Hepatic stellate cell (primary cell): ENCODE data around the gene SETBP1.

ENCODE experiments used
- DNase-seq: peaks from one replicate; pipeline ENCODE4 v3.0.0; 2011; ENCODE audit warnings: low spot score

SETBP1 gene

DNA sequence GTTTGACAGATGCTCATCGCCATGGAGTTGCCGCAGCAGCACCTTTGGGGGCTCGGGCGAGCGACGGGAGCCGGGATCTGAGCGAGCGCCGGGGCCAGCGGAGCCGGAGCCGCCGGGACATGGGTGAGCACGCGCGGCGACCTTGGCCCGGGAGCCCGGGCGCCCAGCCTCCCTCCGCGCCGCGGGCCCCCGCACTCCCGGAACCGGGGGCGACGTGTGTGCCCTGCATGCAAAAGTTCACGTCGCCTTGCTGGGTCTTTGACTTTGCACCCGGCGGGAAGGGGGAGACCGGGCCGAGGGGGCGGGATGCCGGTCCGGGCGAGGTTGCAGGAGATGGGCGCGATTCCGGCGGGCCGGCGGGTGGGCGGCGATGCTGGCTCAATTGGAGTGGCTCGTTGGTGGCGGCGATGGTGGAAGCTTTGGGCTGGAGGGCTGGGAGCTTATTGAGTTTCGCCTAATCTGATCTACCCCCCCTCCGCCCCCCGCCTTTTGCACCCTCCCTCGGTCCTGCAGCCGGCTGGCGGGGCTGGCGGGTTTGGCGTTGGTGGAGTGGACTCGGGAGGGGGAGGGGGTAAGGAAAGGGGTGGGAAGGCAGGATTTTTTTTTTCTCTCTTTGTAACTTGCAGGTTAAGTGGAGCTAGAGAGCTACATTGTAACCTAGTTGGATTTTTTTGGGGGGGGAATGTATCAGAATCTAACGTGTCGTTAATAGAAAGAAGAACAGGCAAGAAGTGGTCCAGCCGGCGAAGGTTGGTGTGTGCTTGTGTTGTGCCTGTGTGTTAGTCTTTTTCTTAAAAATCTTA, at the start of gene SETBP1:
Gene SETBP1 (plus strand): TSS at position 616 of the 803 bp plus-strand sequence. CDS start 20,459 bp downstream, outside the sequence.
- peak; percentile 24 for DNase-seq

DNA sequence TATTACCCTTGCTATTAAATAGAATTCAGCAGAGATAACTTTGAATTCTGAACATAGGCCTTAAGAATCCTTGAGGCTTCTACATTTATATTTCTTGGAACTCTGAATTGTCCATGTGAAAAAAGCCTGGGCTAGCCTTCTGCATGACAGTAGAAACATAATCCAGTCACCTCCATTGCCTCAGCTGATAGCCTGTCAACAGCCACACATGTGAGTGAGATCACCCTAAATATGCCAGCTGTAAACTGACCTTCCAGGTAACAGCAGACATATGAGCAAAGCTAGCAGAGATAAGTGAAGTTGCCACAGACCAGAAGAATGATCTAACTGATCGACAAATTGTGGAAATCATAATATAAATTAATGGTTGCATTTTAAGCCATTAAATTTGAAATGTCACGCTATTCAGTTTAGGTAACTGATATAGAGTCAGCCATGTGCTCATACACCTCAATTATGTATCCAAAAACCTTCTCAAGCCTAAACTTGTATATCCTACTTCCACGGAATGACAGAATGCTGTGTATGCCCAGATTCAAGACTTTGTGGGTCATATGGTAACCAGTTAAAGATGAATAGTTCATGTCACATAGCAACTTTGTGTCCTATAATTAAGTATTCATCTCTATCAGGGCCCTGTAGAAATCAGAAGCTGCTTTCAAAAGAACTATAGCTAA, 48.1 kb upstream of the SETBP1 start:
- DNase-seq, result no peak

DNA sequence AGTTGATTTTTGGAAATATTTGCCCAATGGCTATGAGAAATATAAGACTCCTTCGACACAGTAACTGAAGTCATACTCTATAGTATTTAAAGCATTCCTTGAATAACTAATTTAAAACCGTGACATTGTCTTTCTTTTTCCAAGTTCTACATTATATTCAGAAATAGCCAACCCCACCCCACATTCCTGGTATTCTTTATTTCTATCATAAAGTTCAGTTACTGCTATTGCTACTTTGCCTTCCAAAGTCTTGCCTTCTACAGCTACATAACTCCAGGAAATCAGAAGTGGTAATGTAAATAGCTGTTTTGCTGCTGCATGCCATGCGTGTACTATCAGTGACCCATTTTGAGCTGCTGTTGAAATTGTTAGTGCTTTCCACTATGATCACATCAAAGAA, 45.1 kb upstream of the SETBP1 start:
- DNase-seq, result no peak

DNA sequence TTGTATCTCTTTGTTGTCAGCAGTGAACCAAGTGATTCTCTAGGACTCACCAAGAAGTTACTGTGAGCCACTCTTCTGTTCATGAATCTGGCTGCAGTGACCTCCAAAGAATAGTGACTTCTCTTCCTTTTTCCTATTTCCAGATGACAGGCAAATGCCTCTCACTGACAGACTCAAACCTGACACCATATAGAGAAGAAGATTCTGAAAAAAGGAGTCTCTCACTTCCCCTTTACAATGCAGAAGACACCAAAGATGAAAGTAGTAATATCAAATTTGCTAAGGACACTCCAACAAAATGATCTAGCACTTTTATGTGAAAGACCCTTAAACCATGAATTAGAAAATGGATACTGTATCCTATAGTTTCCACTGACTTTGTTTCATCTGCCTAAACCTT, 44.4 kb upstream of the SETBP1 start:
- no peak for DNase-seq

DNA sequence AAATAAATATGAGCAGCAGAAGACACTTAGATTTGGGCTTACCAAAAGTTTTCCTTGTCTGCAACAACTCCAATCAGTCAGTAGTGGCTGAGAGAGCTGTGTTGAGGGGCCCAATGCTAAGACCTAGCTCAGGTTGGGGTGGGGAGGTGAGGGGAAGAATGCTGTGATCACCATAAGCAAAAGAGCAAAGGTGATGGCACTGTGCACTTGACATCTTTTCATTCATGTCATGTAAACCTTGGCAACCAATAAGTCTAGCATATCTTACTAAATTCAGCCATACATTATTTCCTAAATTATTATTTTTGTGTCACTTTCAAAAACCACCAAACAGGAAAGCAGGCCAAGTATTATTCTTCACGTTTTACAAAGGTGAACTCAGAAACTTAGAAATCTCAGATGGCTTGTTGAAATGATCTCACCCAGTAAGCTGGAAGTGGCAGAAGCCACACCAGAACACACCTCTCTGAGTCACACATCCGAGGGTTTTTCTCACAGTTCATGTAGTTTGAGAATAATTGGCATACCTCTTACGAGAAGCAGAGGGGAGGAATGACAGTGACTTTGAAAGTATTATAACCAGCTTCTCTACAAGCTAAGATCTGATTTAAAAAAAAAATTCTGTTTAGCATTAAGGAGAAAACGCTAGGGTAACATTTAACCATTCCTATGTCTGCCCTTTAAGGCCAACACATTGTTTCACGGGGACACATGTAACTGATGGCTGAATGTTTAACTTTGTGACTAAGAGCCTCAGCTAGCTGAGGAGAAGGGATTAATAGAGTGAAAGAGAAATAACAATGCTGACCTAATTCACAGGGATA, 43.3 kb upstream of the SETBP1 start:
- no peak for DNase-seq

DNA sequence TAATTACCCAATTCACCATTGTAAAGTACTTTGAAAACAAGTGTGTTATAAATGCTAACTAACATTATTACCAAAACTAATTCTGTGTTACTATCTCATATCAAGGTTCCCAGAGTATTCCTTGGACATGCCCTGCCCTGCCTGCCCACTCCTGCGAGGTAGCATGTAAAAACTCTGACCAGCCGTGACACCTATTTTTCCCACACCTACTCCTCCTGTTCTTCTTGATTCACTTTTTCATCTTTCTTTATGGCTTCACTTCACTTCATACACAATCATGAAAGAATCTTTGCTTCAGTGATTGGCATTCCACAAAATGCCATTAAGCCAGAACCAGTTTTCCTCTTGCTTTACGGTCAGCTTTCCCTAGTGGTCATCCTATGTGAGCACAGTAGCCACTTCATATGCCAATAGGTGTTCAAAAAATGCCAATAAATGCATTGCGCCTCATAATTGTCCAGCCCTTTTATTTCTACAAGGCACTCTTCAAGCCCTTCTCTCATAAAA, 42.6 kb upstream of the SETBP1 start:
- no peak for DNase-seq

DNA sequence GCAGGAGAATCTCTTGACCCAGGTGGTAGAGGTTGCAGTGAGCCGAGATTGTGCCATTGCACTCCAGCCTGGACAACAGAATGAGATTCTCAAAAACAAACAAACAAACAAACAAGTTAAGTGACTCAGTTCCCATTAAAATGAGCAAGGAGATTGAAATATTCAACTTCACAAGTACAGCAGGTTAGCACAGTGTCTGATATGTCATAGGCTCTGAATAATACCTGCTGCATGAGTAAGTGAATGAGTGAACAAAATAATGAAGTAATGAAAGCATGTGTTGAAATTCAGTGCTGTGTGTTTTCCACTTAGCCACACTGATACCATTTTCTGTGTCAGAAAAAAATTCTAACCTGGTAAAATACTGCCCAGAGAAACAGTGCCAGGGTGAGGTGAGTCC, 41.9 kb upstream of the SETBP1 start:
- DNase-seq, result no peak

DNA sequence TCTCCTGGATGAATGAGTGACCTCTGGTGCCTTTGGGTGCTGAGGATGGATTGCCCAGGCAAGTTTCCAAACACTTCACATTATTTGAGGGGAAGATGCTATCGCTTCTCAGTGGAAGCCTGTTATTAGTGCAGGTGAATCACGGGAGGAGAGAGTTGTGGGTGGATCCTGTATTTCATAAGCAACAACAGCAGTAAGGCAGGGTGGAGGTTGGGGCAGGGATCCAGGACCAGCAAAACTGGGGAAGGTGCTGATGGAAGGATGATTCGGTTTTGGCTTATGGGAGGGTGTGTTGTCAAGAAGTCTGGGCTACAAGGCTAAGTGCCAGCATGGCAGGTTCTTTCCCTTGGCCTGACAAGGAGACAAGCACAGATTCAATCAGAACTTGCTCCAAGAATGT, 37.7 kb upstream of the SETBP1 start:
- no peak for DNase-seq

DNA sequence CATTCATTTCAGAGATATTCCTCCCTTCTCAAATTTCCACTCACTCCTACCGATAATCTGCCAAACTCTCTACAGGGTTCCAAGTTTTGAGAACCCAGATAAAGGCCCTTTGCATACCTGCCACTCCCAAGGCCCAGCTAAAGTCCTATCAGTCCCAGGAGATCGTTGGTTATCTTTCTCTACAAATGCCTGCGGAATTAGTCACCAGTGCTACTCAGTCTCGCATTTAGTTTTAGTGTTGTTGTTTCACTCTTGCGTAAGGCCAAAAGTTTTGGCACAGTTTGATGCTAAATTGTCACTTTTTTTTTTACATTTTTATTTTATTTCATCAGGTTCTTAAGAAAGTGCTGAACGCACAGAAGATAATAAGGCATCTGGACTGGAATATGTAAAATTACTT, 29.2 kb upstream of the SETBP1 start:
- peak; percentile 43 for DNase-seq

DNA sequence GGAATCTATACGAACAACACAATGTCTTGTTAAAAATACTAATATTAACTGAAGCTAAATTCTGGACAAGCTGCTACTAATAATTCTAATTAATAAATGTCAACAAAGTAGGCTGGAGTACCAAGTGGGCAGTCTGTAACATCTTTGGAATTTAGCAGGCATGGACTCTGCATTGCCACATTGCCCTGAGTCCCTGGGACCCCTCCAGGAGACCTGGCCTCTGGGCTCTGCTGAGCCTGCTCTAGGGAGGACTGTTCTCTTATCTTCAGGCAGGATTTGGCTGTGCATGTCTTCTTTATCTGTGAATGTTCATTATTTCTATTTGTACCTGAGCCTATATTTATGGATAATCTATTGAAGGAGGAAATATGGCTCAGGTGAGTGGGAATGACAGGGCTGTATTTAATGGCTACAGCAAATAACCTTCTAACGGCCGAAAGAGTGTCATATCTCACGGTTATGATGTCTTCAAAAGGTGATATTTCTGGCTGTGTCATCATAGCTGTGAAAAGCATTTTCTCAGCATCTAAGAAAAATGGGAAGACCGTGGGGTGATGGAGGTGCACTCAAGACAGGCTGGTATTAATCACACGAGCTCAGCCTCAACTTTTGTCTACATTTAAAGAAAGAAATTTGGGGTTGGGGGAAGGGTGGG, 28.6 kb upstream of the SETBP1 start:
- DNase-seq, result no peak

DNA sequence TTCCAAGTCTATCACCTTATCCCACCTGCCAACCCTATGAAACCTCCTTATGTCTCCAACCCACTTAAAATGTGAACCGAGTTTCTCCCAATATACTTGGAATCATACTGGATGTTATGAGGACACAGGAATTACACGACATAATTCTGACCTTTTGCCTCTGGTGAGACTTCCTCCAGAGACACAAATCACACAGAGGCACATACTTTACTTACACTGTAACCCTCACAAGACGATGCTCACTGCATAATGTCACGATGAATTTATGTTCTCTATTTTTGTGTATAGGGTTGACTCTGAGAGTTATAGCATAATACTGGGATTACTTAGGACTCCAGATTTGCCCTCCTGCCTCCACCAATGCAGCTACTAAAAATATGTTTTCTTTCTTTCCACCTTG, 28.0 kb upstream of the SETBP1 start:
- no peak for DNase-seq

DNA sequence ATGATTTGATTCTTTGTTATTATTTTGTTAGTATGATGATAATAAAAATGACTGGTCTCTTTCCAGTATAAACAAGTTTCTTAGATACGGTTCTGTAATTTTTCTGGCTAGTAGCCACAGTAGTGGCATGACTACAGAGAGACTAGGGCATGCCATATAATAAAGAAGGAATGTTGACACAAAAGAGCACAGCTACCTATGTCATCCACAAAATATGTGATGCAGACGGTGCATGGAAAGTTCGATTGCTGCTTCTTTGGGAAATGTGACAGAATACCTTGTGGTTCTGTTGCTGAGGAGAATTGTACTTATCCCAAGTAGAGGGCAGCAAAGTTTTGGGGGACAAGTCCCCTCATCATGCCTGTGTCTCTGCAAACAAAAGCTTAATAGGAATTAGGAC, 26.1 kb upstream of the SETBP1 start:
- peak; percentile 31 for DNase-seq

DNA sequence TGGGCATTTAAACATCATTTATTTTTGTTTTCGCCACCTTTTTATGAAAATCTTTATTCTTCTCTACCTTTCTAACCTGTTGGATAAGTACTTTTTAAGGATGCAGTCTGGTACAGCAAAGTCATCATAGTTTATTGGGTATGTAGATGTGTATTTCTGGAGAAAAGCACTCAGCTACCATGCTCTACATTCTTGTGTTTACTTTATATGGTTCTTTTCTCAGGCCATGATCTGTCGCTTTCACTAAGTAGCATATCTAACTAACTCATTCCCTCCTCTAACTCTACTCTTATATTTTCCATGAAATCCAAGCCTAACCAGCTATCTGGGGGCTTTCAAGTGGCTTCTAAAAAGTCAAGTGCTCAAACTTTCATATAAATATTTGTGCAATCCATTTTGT, 25.3 kb upstream of the SETBP1 start:
- no peak for DNase-seq

DNA sequence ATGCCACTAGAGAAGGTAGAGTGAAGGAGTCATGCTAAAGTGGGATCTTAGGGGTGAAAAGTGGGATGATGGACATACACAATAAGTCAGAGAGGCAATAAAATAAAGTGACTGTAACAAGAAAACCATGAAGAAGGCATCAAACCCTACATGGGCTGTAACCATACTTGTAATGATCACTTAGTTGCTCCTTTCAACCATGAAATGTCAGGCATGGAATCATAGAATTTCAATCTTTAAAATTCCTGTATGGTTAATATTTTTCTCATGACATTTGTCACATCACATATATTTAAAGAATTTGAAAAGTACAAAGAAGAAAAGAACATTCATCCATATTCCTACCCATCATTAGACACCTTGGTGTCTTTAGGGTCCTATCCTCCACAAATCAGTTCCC, 20.9 kb upstream of the SETBP1 start:
- no peak for DNase-seq

DNA sequence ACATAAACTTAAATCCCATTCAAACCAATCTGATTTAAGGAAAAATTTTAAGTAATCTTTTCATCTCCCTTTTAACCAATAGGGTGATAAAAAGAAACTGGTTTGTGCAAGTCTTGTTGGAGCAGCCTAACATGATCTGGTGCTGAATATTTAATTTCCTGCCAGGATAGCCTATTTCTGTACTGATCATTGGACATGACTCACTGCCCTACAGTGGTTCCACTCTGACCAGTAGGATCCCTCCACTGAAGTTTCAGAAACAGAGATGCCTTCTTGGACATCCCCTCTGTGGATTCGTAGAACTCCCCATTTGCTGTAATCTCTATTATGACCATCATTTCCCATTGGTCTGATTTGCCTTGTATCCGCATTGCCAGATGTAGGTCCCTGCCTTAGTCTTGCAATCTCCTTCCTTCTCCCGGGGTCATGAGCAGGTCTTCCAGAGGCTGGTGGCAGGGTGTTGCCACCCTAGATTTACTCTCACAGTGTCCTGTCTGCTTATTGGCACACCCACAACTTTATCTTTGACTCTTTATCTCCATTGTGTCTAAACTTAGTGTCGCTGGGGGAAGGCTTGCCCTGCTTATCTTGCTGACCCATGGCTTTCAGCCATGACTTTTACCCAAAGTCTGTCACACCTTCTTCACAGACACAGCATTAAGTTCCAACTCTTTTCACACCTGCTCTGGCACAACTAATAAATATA, 12.3 kb upstream of the SETBP1 start:
- DNase-seq, result no peak

DNA sequence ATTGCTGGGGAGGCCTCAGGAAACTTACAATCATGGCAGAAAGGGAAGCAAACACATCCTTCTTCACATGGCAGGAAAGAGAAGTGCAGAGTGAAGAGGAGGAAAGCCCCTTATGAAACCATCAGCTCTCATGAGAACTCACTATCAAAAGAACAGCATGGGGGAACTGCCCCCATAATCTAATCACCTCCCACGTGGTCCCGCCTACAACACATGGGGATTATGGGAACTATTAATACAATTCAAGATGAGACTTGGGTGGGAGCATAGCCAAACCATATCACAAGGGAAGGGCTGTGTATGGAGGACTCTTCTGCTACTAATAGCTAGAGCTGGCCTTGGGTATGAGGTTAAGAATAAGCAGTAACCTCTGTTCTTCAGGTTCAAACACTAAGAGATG, 8.8 kb upstream of the SETBP1 start:
- DNase-seq, result no peak

DNA sequence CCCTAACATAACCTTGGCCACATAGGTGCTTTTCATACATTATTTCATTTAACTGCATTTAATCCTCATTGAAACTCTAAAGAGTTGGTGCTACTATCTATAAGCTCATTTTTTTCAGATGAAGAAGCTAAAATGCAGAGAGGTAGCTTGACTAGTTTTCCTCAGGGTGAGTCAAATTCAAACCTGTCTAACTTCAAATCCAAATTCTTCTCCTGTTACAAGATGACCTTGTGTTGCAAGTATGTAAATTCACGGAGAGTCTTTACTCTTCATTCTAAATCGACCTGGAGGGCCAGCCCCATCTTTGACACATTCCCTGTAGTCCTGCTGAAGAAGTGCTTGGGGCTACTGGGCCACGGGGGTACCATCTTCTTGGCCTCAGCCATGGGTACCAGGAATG, 8.2 kb upstream of the SETBP1 start:
- DNase-seq, result no peak

DNA sequence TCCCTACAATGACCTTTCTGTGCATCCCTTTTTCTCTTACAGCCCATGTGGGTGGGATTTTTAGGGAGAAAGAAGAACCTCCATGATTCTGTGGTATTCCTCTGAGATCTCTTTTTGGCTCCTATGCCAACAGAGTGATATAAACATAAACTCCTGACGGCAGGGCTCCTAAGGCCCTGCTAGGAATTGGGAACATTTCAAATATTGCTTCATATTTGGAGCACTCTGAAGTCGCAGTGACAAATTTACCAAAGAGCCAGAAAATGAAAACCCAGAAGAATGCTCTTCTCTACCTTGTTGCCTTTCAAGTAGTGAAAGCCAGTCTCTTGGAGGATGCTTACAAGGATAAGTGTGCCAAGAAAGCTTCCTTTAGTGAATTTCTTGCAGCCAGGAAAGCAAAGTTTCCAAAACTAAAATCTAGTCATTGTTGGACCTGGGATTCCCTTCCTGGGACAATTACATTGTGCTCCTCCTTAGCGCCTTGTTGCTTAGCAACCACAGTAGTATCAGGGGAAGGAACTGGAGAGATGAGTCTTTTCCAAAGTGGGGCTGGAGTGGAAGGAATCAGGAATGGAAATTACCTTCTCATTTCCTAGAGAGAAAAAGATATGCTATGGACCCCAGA, 7.3 kb upstream of the SETBP1 start:
- no peak for DNase-seq

DNA sequence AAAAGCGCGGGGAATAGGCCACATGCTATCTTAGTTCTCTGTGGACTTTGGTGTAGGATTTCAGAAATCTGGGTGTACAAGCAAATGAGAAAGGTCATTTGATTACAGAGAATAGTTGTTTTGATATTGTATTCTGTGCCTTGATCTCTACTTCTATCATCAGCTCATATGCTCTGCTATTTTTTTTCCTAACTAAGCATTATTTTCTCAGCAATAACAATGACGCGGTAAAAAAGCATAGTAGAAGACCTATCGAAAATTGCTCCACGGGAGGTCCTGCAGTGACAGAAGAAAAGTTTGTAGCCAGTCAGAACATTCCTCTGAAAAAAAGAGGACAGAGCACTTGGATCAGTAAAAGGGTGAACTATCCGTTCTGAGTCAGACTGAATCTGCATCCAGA, 2.8 kb upstream of the SETBP1 start:
- no peak for DNase-seq

DNA sequence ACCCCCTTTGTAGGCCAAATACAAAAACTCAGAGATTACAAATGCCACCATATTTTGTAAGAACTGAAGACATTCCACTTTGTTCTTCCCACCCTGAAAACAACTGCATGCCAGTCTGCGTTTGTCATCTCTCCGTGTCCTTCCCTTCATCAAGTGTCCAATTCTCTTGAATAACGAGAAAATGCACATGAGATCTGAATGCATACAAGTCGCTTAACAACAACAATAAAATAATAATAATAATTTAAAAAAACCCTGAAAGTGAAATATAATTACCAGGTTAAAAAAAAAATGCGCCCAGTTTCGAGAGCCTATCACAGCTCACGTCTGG, 2.0 kb upstream of the SETBP1 start:
- no peak for DNase-seq
